ENCODE data around the gene XAF1. TPM values are rescaled to one million over a fixed set of nuclear protein-coding genes. Genes with fewer than 3 reads are reported as not detected.
"Not testable (repeated sequence)": the region's sequence is repeated elsewhere in the genome, so short reads cannot be mapped to it uniquely, and the experiment has no call there.

Gene XAF1
- total RNA-seq, 1 donor from 2014 or later: 0.91 TPM

DNA sequence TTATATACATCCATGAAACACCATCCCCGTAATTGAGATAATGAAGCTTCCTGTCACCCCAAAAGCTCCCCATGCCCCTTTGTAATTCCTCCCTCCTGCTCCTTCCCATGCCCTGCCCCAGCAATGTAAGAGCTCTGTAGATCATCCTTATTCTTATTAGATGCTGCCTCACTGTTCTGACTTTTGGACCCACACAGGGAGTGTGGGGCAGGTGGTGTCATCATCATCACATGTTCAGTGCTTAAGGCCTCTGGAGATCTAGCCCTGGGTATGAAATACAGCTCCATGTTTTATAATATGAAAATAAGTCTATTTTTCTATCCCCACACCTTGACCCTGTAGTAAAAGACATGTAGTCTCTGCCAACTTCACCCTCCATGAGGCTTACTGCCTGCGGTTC lies 1.9 kb downstream of the XAF1 start:
- Mint-ChIP-seq H3K27ac (ENCODE audit: unreplicated experiment) (no peak overlapping the region), H3K27me3 (ENCODE audit: unreplicated experiment) (peaks cover 3% of the 10 kb centered on the region), H3K9me3 (ENCODE audit: unreplicated experiment) (no peaks in the 10 kb centered on the region), H3K4me1 (ENCODE audit: unreplicated experiment) (peaks cover 7% of the 10 kb centered on the region), H3K36me3 (ENCODE audit: unreplicated experiment) (no peaks in the 10 kb centered on the region), H3K4me3 (ENCODE audit: unreplicated experiment) (no peak overlapping the region)
- no peak for DNase-seq (ENCODE audit: extremely low spot score, unreplicated experiment)
- TF ChIP-seq, protein P1, sequence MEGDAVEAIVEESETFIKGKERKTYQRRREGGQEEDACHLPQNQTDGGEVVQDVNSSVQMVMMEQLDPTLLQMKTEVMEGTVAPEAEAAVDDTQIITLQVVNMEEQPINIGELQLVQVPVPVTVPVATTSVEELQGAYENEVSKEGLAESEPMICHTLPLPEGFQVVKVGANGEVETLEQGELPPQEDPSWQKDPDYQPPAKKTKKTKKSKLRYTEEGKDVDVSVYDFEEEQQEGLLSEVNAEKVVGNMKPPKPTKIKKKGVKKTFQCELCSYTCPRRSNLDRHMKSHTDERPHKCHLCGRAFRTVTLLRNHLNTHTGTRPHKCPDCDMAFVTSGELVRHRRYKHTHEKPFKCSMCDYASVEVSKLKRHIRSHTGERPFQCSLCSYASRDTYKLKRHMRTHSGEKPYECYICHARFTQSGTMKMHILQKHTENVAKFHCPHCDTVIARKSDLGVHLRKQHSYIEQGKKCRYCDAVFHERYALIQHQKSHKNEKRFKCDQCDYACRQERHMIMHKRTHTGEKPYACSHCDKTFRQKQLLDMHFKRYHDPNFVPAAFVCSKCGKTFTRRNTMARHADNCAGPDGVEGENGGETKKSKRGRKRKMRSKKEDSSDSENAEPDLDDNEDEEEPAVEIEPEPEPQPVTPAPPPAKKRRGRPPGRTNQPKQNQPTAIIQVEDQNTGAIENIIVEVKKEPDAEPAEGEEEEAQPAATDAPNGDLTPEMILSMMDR (IDR thresholded peaks at IDR 0.05): no peak

DNA sequence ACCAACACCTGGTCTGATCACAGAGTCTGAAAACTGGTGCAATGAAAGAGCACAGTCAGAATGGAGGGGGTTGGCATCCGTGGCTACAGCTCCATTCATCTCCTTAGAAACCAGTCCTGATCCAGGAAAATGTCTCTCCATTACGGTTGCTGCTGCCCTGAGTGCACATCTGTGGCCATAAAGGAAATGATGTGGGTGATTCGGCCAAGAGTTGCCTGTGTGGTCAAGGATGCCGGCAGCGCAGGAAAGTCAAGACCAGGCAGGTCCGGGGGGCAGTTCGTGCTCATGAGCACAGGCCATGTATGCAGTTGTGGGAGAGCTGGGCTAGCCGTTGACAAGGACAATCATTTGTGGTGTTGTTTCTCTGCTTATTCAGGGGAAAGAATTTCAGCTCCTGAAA lies 5.9 kb downstream of the XAF1 start:
- Mint-ChIP-seq H3K4me3 (ENCODE audit: unreplicated experiment) (no peak overlapping the region), H3K4me1 (ENCODE audit: unreplicated experiment) (no peaks in the 10 kb centered on the region), H3K9me3 (ENCODE audit: unreplicated experiment) (no peaks in the 10 kb centered on the region), H3K36me3 (ENCODE audit: unreplicated experiment) (no peaks in the 10 kb centered on the region), H3K27ac (ENCODE audit: unreplicated experiment) (no peak overlapping the region), H3K27me3 (ENCODE audit: unreplicated experiment) (peaks cover 15% of the 10 kb centered on the region)
- DNase-seq (ENCODE audit: extremely low spot score, unreplicated experiment): no peak
- TF ChIP-seq, protein P1 (IDR thresholded peaks at IDR 0.05): no peak

DNA sequence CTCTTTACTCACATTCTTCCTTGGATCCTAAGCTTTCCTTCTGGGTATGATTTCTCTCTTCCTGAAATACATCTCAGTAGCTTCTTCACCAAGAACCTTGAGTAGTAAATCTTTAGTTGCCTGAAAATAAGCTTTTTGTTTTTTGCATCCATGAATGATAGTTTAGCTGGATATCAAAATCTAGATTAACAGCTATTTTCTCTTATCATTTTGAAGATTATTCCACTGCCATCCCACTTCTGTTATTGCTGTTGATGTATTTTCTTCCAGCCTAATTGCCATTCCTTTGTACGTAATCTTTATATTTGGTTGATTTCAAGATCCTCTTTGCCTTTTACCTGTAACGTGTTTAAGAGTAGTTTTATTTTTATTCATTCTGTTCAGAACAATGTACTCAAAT lies 12.6 kb downstream of the XAF1 start:
- Mint-ChIP-seq H3K27me3 (ENCODE audit: unreplicated experiment) (peaks cover 16% of the 10 kb centered on the region), H3K36me3 (ENCODE audit: unreplicated experiment) (peaks cover 3% of the 10 kb centered on the region)

DNA sequence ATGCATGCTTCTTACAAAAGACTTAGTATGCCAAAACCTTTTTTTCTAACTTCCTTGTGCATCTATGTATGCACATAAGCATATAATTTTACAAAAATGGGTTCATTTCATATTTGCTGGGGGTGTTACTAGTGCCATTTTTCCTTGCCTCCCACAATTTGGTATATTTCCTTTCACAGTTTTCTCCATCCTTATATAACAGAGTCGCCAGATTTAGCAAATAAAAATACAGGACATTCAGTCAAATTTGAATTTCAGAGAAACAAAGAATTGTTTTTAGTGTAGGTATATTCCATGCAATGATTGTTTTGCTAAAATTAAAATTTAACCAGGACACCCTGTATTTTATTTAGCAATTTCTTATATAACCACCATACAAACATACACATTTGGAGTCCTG lies 16.2 kb downstream of the XAF1 start:
- TF ChIP-seq, protein P1 (IDR thresholded peaks at IDR 0.05): no peak
- no peak for DNase-seq (ENCODE audit: extremely low spot score, unreplicated experiment)
- Mint-ChIP-seq H3K27ac (ENCODE audit: unreplicated experiment) (no peak overlapping the region), H3K27me3 (ENCODE audit: unreplicated experiment) (peaks cover 30% of the 10 kb centered on the region), H3K9me3 (ENCODE audit: unreplicated experiment) (peaks cover 20% of the 10 kb centered on the region), H3K36me3 (ENCODE audit: unreplicated experiment) (peaks cover 3% of the 10 kb centered on the region), H3K4me3 (ENCODE audit: unreplicated experiment) (no peak overlapping the region), H3K4me1 (ENCODE audit: unreplicated experiment) (no peaks in the 10 kb centered on the region)

More for the DNA sequence above, 12.6 kb downstream of the XAF1 start:
- Mint-ChIP-seq H3K27ac (ENCODE audit: unreplicated experiment) (no peak overlapping the region), H3K4me1 (ENCODE audit: unreplicated experiment) (no peaks in the 10 kb centered on the region), H3K4me3 (ENCODE audit: unreplicated experiment) (no peak overlapping the region), H3K9me3 (ENCODE audit: unreplicated experiment) (peaks cover 13% of the 10 kb centered on the region)
- TF ChIP-seq, protein P1 (IDR thresholded peaks at IDR 0.05): no peak
- DNase-seq (ENCODE audit: extremely low spot score, unreplicated experiment): no peak

DNA sequence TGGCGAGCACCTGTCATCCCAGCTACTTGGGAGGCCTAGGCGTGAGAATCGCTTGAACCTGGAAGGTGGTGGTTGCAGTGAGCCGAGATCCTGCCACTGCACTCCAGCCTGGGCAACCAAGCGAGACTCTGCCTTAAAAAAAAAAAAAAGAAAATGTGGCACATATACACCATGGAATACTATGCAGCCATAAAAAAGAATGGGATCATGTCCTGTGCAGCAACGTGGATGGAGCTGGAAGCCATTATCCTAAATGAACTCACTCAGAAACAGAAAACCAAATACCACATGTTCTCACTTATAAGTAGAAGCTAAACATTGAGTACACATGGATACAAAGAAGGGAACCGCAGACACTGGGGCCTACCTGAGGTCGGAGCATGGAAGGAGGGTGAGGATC lies 19.1 kb downstream of the XAF1 start:
- H3K36me3 Mint-ChIP-seq (ENCODE audit: unreplicated experiment); H3K4me3 Mint-ChIP-seq (ENCODE audit: unreplicated experiment); H3K4me1 Mint-ChIP-seq (ENCODE audit: unreplicated experiment); H3K9me3 Mint-ChIP-seq (ENCODE audit: unreplicated experiment); DNase-seq (ENCODE audit: extremely low spot score, unreplicated experiment); H3K27ac Mint-ChIP-seq (ENCODE audit: unreplicated experiment): not testable (repeated sequence)
- peaks cover 42% of the 10 kb centered on the region for H3K27me3 Mint-ChIP-seq (ENCODE audit: unreplicated experiment)

DNA sequence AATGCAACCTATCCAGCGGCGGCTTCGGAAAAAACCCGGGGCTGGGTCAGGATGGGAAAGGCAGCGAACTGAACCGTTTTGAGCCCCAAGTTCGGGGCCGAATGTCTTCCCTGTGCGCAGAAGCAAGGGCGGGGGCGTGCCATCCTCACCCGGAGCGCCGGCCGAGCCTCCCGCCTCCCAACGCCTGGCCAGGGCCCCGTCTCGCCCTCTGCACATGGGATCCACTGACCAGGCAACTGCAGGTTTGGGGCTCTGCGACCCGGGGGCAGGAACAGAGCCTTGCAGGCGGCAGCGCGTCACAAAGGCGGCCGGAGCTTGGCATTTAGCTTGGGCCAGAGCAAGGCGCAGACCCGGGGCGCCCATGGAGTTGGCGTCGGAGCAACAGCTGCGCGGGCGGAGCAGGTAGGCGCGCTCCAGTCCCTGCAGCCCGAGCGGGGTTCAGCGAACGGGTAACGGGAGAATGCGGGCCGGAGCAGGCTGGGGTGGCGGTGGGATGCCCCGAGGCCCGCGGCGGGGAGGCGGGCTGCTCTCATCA lies 20.1 kb downstream of the XAF1 start, which contains the start of gene FBXO39:
TSS of gene FBXO39 (plus strand) at position 345 of the 535 bp plus-strand sequence. CDS start 3,654 bp downstream, outside the sequence.
- peaks cover 42% of the 10 kb centered on the region for H3K27me3 Mint-ChIP-seq (ENCODE audit: unreplicated experiment)

More for the DNA sequence above, 20.1 kb downstream of the XAF1 start, which contains the start of gene FBXO39:
- Mint-ChIP-seq H3K4me3 (ENCODE audit: unreplicated experiment) (no peak within 1 kb of the TSS), H3K9me3 (ENCODE audit: unreplicated experiment) (peaks cover 7% of the 10 kb centered on the region), H3K27ac (ENCODE audit: unreplicated experiment) (no peak within 1 kb of the TSS), H3K4me1 (ENCODE audit: unreplicated experiment) (no peaks in the 10 kb centered on the region), H3K36me3 (ENCODE audit: unreplicated experiment) (no peaks in the 10 kb centered on the region)
- TF ChIP-seq, protein P1 (IDR thresholded peaks at IDR 0.05): no peak
- no peak for DNase-seq (ENCODE audit: extremely low spot score, unreplicated experiment)
